ENCODE data around the gene UBE2L5. TPM values are rescaled to one million over a fixed set of nuclear protein-coding genes. Genes with fewer than 3 reads are reported as not detected.

UBE2L5 gene
- not detected for total RNA-seq
- not detected for polyA plus RNA-seq
- total RNA-seq = 0 to 0.30 (median 0.12) reads per million in 6 experiments

DNA sequence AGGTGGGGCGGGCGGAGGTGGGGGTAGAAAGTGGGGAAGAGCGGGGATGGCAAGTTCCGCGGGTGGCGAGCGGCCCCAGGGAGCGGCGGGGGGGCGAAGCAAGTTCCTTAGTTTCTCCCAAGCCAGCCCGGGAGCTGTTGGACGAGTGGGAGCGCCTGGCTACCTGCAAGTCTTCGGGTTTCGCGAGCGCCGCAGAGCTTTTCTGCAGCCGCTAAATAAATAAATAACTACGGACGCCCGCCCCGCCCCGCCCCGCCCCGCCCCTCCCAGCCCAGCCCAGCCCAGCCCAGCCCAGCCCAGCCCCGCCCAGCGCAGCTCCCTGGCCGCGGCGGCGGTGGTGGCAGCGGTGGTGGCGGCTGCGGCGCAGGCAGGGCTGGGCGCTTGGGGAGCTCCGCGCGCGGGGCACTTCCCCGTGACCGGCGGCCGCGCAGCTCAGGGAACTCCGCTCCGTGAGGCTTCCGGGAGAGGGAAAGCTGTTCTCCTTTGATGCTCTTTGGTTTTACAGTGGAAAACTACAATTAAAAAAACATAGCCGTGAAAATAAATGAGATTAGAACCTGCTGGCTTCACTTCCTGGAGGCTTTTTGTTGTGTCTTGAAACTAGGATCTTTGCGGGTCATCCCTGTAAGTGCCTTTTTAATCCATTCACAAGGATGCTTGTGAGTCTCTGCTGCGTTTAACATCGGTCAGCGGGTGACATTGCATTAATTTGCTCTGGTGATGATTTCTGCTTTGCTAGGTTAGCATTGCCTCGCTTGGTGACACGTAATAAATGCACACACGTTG, at the start of gene UBE2L5:
UBE2L5 (plus strand) TSS at position 440 of the 786 bp plus-strand sequence. CDS start 5,498 bp downstream, outside the sequence.
- Mint-ChIP-seq H3K36me3 (no peaks in the 10 kb centered on the region), H3K4me1 (peaks cover 11 to 28% (median 24%) of the 10 kb centered on the region in 4 donors), H3K4me3 (peak within 1 kb of the TSS; percentile 78 to 95 (median 87)), H3K27ac (peak within 1 kb of the TSS; percentile 79 to 92 (median 88)), H3K9me3 (no peaks in the 10 kb centered on the region), H3K27me3 (no peaks in the 10 kb centered on the region)
- DNase-seq = peak; percentile 49 to 73 (median 66)
- POLR2A ChIA-PET = interaction anchor here (0.7 to 2.7 kb wide), 5 partner anchors 11 to 50 kb away, joined by 3 to 11 read pairs (median 8); no protein-coding TSS in a partner anchor
- ATAC-seq = peak; percentile 91 to 94

DNA sequence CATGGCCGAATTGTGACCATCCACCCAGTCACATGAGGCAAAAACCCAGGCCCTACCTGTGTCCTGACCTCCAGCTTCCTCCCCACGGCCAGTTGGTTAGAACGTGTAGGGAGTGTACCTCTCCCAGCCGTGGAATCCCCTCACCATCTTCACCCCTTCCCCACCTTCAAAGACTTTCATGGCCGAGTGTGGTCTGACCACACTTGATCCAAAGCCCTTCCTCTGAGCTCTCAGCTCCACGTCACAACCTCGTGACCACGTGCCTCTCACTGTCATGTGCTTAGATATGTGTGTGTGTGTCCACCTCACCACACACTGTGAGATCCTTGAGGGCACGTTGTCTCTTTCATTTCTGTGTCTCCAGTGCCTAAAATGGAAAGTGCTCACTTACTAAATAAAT, 48.6 kb upstream of the UBE2L5 start:
- peak overlapping the region; percentile 89 to 99 (median 94) for H3K27ac Mint-ChIP-seq
- ATAC-seq (no peak), DNase-seq (peak in 1 of 10 donors; percentile 13)
- no peaks in the 10 kb centered on the region for H3K9me3 Mint-ChIP-seq
- peaks cover 65 to 98% (median 93%) of the 10 kb centered on the region in 4 donors for H3K4me1 Mint-ChIP-seq
- no peaks in the 10 kb centered on the region for H3K27me3 Mint-ChIP-seq
- POLR2A ChIA-PET = interaction anchor here (0.5 to 7.8 kb wide), 18 partner anchors 10 to 243 kb away, joined by 3 to 121 read pairs (median 5); partner anchors contain the start of genes HMGB1, KATNAL1 and USPL1
- peak overlapping the region in 9 of 10 donors; percentile 75 to 89 (median 85) for H3K4me3 Mint-ChIP-seq
- H3K36me3 Mint-ChIP-seq = peaks cover 0 to 2% (median 0%) of the 10 kb centered on the region in 3 donors

DNA sequence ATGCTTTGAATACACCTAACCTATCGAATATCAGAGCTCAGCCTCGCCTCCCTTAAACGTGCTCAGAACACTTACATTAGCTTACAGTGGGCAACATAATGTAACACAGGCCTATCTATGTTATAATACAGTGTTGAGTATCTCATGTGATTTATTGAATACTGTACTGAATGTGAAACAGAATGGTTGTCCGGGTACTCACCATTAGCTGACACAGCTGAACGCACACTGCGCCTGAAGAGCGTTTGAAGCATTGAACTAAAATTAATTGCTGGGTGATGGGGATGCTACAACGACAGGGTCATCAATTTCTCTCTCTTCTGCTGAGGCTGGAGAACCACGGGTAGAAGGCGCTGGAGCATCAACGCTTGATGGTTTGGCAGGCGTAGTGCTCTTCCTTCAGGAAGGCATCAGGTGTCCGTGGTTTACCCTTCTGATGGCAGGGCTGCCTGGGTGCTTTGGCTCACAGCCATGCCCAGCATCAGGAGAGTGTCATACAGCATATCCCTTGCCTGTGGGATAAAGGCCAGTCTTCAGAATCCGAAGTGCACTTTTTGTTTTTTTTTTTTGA, 46.9 kb upstream of the UBE2L5 start:
- Mint-ChIP-seq H3K4me1 (peaks cover 62 to 96% (median 94%) of the 10 kb centered on the region in 4 donors), H3K27me3 (no peaks in the 10 kb centered on the region), H3K27ac (peak overlapping the region; percentile 89 to 99 (median 94)), H3K4me3 (peak overlapping the region; percentile 71 to 89 (median 85)), H3K9me3 (no peaks in the 10 kb centered on the region), H3K36me3 (no peaks in the 10 kb centered on the region)
- POLR2A ChIA-PET = interaction anchor here (0.6 to 7.8 kb wide), 22 partner anchors 9 to 243 kb away, joined by 3 to 121 read pairs (median 6); partner anchors contain the start of genes HMGB1 and UBE2L5
- ATAC-seq (no peak), DNase-seq (no peak)

DNA sequence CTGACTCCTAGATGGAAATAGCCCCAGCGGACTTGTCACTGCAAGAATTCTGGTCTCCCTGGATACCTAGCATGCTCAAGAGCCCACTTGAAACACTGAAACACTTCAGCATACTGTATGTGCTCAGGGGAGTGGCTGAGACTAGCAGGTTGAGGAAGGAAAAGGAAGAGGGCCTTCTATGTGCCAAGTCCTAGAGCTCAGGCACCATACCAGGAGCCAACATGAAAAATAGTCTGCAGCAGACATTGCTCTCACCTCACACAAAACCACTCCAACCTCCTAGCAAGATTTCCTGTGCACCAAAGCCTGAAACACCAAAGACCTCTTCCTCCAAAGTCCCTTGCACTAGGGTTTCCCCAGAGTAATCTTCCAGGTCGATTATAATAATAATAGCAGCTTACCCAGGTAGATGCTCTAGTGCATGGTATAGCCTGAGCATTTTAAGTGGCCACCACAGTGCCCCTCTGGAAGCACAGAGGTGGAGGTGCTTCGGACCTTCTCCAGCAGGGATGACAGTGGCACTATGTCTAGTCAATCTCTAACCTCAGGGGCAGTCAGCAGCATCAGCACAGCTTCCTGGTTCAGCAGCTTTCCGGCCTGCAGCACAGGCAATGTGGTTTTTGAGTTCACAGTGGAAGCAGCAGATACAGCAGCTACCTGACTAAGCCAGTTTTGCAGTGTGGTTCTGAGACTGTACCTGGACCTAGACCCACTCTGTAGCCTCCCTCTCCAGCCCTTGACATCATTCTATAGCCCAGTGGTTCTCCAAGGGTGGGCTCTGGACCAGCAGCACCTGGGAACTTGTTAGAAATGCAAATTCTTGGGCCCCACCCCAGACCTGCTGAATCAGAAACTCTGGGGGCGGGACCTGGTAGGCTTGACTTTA, 45.6 kb upstream of the UBE2L5 start:
- peak overlapping the region; percentile 71 to 89 (median 85) for H3K4me3 Mint-ChIP-seq
- H3K4me1 Mint-ChIP-seq = peaks cover 56 to 90% (median 85%) of the 10 kb centered on the region in 4 donors
- POLR2A ChIA-PET = interaction anchor here (0.5 to 7.8 kb wide), 15 partner anchors 7 to 241 kb away, joined by 3 to 121 read pairs (median 5); partner anchors contain the start of genes HMGB1, UBE2L5 and USPL1
- peak overlapping the region; percentile 89 to 99 (median 94) for H3K27ac Mint-ChIP-seq
- H3K27me3 Mint-ChIP-seq = no peaks in the 10 kb centered on the region
- H3K36me3 Mint-ChIP-seq = no peaks in the 10 kb centered on the region
- H3K9me3 Mint-ChIP-seq = no peaks in the 10 kb centered on the region
- ATAC-seq = peak; percentile 72 to 73
- peak; percentile 36 to 85 (median 69) for DNase-seq

DNA sequence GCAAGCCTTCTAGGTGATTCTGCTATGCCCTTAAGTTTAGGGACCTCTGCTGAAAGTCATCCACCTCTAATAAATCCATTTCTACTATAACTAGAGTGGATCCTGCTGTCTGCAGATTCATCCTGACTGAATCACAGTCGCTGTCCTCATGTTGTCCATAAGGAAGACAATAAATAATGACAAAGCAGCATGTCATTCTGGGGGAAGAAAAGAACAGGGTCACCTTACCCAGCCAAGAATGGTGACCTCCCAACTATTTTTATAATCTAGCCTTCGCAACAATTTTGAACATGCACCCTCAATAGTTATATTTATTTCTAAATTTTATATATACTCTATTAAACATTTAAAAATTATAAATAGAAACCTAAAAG, 45.0 kb upstream of the UBE2L5 start:
- no peaks in the 10 kb centered on the region for H3K9me3 Mint-ChIP-seq
- POLR2A ChIA-PET = interaction anchor here (0.5 to 7.8 kb wide), 11 partner anchors 7 to 241 kb away, joined by 3 to 121 read pairs (median 8); partner anchors contain the start of genes HMGB1 and USPL1
- H3K27ac Mint-ChIP-seq = peak overlapping the region; percentile 89 to 99 (median 94)
- ATAC-seq = no peak
- no peaks in the 10 kb centered on the region for H3K27me3 Mint-ChIP-seq
- no peaks in the 10 kb centered on the region for H3K36me3 Mint-ChIP-seq
- no peak for DNase-seq
- H3K4me3 Mint-ChIP-seq = peak overlapping the region; percentile 71 to 89 (median 85)
- peaks cover 51 to 87% (median 81%) of the 10 kb centered on the region in 4 donors for H3K4me1 Mint-ChIP-seq

DNA sequence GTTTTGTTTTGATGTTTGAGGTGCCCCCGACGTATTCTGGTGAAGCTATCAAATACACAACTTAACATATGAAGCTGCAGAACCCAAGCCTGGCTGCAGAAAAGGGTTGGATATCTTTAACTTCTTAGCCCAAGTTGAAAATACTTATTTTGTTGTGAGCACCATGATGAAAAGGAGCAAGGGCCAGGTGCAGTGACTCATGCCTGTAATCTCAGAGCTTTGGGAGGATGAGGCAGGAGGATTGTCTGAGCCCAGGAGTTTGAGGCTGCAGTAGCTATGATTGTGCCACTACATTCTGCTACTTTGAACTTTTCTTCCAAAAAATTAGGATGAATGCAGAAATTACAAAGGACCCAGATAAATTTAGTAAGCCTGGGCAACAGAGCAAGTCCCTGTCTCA, 44.1 kb upstream of the UBE2L5 start:
- no peak for DNase-seq
- no peak for ATAC-seq
- peak overlapping the region in 2 of 10 donors; percentile 1 to 43 for H3K4me3 Mint-ChIP-seq
- H3K4me1 Mint-ChIP-seq = peaks cover 50 to 85% (median 78%) of the 10 kb centered on the region in 4 donors
- POLR2A ChIA-PET = interaction anchor here (0.6 to 1.4 kb wide), 3 partner anchors 11 to 87 kb away, joined by 5 to 8 read pairs (median 5); partner anchors contain the start of gene HMGB1
- no peaks in the 10 kb centered on the region for H3K27me3 Mint-ChIP-seq
- peak overlapping the region in 9 of 10 donors; percentile 20 to 89 (median 43) for H3K27ac Mint-ChIP-seq
- H3K9me3 Mint-ChIP-seq = no peaks in the 10 kb centered on the region
- H3K36me3 Mint-ChIP-seq = no peaks in the 10 kb centered on the region

DNA sequence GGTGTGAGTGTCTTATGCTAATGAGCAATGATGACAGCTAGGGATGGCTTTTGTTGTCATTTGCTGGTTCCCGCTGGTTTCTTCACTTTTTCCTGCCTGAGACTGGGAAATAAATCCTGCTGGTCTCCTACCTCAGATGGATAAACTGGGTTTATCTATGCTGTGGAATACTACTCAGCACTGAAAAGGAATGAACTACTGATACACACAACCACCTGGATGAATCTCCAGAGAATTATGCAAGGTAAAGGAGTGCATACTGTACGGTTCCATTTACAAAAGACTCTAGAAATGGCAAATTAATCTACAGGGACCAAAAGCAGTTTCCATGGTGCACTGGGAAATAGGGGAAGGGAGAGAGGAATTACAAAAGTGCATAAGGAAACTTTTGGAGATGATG, 41.2 kb upstream of the UBE2L5 start:
- H3K27ac Mint-ChIP-seq = peak overlapping the region in 3 of 10 donors; percentile 26 to 62 (median 27)
- POLR2A ChIA-PET = interaction anchor here (0.8 to 2.5 kb wide), 4 partner anchors 8 to 38 kb away, joined by 3 to 16 read pairs (median 4); no protein-coding TSS in a partner anchor
- H3K36me3 Mint-ChIP-seq = no peaks in the 10 kb centered on the region
- H3K27me3 Mint-ChIP-seq = no peaks in the 10 kb centered on the region
- ATAC-seq (no peak), DNase-seq (no peak)
- H3K9me3 Mint-ChIP-seq = no peaks in the 10 kb centered on the region
- peaks cover 34 to 70% (median 55%) of the 10 kb centered on the region in 4 donors for H3K4me1 Mint-ChIP-seq
- H3K4me3 Mint-ChIP-seq = no peak overlapping the region

DNA sequence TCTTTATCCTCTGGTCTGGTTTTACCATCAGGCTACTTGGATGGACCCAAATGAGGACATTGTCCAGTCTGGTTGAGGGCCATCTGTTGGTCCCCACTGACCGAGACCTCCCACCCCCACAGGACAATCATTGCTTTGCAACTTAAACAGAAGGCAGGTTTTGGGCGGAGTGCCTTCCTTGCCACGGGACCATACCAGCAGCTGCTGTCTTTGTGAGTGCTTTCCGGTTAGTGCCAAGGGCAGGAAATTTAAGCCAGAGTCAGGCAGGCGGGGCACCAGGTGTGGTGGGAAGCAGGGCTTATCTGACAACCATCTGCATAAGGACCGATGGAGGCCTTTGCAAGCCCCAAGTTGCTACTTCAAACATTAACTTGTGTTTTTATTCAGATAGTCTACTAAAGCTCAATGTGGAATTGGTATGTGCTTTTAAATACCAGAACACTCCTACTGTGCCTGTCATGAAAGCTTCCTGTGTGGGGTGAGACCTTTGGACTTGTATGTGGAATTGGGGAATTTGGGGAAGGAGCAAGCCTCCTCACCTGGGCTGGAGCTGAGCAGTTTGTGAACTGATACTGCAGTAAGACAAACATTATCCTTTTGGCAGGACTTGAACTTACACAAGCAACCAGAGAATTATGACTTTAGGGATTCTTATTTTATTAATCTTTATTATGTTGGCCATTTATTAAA, 39.3 kb upstream of the UBE2L5 start:
- no peaks in the 10 kb centered on the region for H3K36me3 Mint-ChIP-seq
- peak overlapping the region; percentile 19 to 83 (median 52) for H3K27ac Mint-ChIP-seq
- no peaks in the 10 kb centered on the region for H3K9me3 Mint-ChIP-seq
- DNase-seq (peak in 1 of 10 donors; percentile 36), ATAC-seq (peak; percentile 22 to 61)
- POLR2A ChIA-PET = interaction anchor here (0.5 to 5.5 kb wide), 8 partner anchors 9 to 268 kb away, joined by 3 to 56 read pairs (median 3); no protein-coding TSS in a partner anchor
- no peaks in the 10 kb centered on the region for H3K27me3 Mint-ChIP-seq
- peaks cover 22 to 56% (median 39%) of the 10 kb centered on the region in 4 donors for H3K4me1 Mint-ChIP-seq
- H3K4me3 Mint-ChIP-seq = peak overlapping the region in 7 of 10 donors; percentile 13 to 64 (median 47)

DNA sequence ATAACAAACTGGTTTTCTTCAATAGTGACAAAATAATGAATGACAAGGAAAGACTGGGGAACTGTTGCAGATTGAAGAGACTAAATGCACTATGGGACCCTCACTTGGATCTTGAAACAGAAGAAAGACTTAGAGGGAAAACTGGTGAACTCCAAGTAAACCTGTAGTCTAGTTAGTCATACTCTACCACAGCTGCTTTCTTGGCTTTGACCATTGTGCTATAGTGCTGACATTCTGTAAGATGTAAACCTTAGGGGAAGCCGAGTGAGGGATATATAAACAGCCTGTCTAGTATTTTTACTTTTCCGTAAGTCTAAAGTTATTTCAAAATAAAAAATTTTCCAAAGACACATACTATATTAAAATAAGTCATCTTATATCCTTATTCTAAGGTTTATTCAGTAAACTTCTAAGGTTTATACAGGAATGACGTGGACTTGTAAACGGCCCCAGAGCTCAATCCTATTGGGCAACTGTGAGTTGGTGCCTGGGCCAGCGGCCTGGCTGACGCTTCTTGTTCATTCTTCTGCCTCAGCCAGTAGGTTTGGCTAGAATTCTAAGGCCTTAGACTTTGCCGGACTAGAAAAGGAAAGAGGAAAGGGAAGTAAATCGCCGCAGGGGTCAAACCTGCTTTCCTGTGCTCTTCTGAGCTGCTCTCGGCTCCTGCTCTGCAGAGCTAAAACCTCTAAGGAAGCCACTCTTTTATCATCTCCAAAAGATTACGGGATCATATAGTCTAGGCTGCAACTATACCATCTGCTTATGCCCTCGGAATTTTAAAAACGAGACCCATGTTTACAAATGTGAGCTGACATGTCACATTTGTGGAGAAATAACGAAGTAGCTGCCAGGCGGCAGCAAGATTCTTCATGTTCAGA, 33.6 kb upstream of the UBE2L5 start:
- Mint-ChIP-seq H3K4me1 (peaks cover 25 to 59% (median 45%) of the 10 kb centered on the region in 4 donors), H3K27me3 (no peaks in the 10 kb centered on the region), H3K36me3 (no peaks in the 10 kb centered on the region)

DNA sequence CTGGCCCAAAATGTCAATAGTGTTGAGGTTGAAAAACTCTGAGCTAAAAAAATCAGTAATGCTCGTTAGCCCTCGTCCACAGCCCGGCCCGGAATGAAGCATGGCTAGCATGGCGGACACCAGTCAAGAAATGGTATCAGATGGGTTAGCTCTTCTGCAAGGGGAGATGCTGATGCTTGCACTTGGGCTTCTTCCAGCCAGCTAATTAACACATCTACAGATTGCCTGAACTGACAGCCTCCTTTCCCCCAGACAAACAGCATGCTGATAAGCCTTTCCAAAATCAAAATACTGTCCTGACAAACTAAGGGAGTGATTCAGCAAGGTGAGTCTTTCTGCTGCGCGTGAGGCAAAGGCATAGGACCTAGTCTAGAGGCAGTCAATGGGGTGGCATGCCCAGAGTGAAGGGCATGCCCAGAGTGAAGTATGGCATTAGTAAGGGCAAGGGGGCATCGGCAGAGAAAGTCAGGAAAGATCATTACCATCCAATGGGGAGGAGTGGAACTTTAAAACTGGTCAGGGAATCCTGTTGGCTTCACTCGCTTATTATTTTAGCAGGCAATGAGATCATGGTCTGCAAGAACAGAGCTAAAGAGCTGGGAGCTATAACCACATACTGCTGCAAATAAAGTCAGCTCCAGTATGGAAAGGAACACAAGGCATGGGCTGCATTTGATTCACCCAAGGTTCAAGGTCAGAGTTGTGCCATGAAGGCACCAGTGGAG, 30.2 kb upstream of the UBE2L5 start:
- no peak for ATAC-seq
- Mint-ChIP-seq H3K27me3 (no peaks in the 10 kb centered on the region), H3K27ac (peak overlapping the region in 9 of 10 donors; percentile 40 to 97 (median 66)), H3K4me3 (peak overlapping the region in 2 of 10 donors; percentile 11 to 40), H3K9me3 (no peaks in the 10 kb centered on the region), H3K4me1 (peaks cover 37 to 79% (median 69%) of the 10 kb centered on the region in 4 donors), H3K36me3 (no peaks in the 10 kb centered on the region)
- POLR2A ChIA-PET = interaction anchor here (0.5 to 5.0 kb wide), 3 partner anchors 10 to 199 kb away, joined by 7 to 121 read pairs (median 16); no protein-coding TSS in a partner anchor
- DNase-seq = no peak

More for the DNA sequence above, 33.6 kb upstream of the UBE2L5 start:
- POLR2A ChIA-PET = interaction anchor here (0.5 to 3.7 kb wide), 11 partner anchors 8 to 76 kb away, joined by 3 to 33 read pairs (median 4); no protein-coding TSS in a partner anchor
- DNase-seq (peak in 1 of 10 donors; percentile 15), ATAC-seq (no peak)
- no peaks in the 10 kb centered on the region for H3K9me3 Mint-ChIP-seq
- peak overlapping the region; percentile 75 to 94 (median 89) for H3K27ac Mint-ChIP-seq
- H3K4me3 Mint-ChIP-seq = peak overlapping the region; percentile 63 to 85 (median 81)

Data from naive thymus-derived CD8-positive, alpha-beta T cell (primary cell).